AG04450 (cell line): ENCODE data around the gene PINK1. TPM values are rescaled to one million over a fixed set of nuclear protein-coding genes. Genes with fewer than 3 reads are reported as not detected.

Experiments used
- CTCF ChIA-PET: fragments of 300-600, 350-600 bp; formaldehyde crosslinking; extraction: SDS; loops from one replicate; lab custom pipeline; 2022; ENCODE audit warnings: antibody characterized with exemption, inconsistent platforms; lab: Charles Lee
- POLR2A ChIA-PET: fragments of 350-600 bp; formaldehyde crosslinking; extraction: SDS; loops from one replicate; lab custom pipeline; 2021; ENCODE audit warnings: antibody characterized with exemption, inconsistent platforms; lab: Yijun Ruan, JAX
- DNase-seq: peaks from one replicate; pipeline ENCODE4 v3.0.0-alpha.2; 2011; ENCODE audit warnings: low read depth, low spot score
- H3K27ac ChIP-seq: one replicate; pipeline ENCODE4 v1.5.1; 2012; ENCODE audit warnings: low read depth, low read length, control low read depth
- H3K27me3 ChIP-seq: one replicate; pipeline ENCODE4 v1.6.0; 2012; ENCODE audit warnings: low read length; ENCODE audit not compliant: control insufficient read depth, insufficient read depth
- H3K4me3 ChIP-seq: 2 replicates; pipeline ENCODE4 v1.5.1; 2011; ENCODE audit warnings: mild to moderate bottlenecking, low read depth, low read length, control low read depth
- H3K9me3 ChIP-seq: 2 replicates; pipeline ENCODE4 v1.5.1; 2012; ENCODE audit warnings: low read length; ENCODE audit not compliant: control insufficient read depth, insufficient read depth
- CTCF ChIP-seq: IDR thresholded peaks from 2 replicates; pipeline ENCODE4 v1.5.1; 2011; ENCODE audit warnings: low read depth, low read length, control low read depth, inconsistent platforms
- polyA plus RNA-seq: library from polyadenylated mRNA; depleted of rRNA; stranded (reverse); fragments of >200 nt; gene quantifications from 2 replicates; pipeline ENCODE4 v1.2.3, GENCODE V29; 2011

Gene PINK1
- polyA plus RNA-seq, 1 experiment, result 43.8 TPM

GRCh38 chr1:20636785-20637347 is 3.6 kb downstream of the PINK1 start:
- Histone ChIP-seq H3K9me3 (no peaks in the 10 kb centered on the region), H3K27me3 (no peaks in the 10 kb centered on the region), H3K4me3 (no peak overlapping the region), H3K27ac (no peak overlapping the region)
- DNase-seq, result no peak
- TF ChIP-seq CTCF, result no peak
- ChIA-PET CTCF (interaction anchor here (8.4 kb wide), 1 partner anchor 61 kb away, joined by 105 read pairs; no protein-coding TSS in a partner anchor), POLR2A (interaction anchor here (0.8 to 0.9 kb wide), 2 partner anchors 21 to 142 kb away, joined by 3 to 4 read pairs; no protein-coding TSS in a partner anchor)

- POLR2A ChIA-PET, result no interaction called here
- Histone ChIP-seq H3K9me3 (no peaks in the 10 kb centered on the region), H3K4me3 (no peak overlapping the region), H3K27ac (no peak overlapping the region), H3K27me3 (no peaks in the 10 kb centered on the region)
- TF ChIP-seq CTCF, result peak; percentile 84
- no peak for DNase-seq
- CTCF ChIA-PET, result interaction anchor here (2.0 to 5.6 kb wide), 3 partner anchors 9 to 117 kb away, joined by 13 to 48 read pairs (median 47); no protein-coding TSS in a partner anchor
These were observed 6.9 kb downstream of the PINK1 start for GRCh38 chr1:20640183-20640597.

- no peak for TF ChIP-seq CTCF
- H3K9me3 ChIP-seq, result no peaks in the 10 kb centered on the region
- no peak for DNase-seq
- ChIA-PET POLR2A (interaction anchor here (0.6 kb wide), 1 partner anchor 114 kb away, joined by 3 read pairs; no protein-coding TSS in a partner anchor), CTCF (interaction anchor here (0.5 to 5.6 kb wide), 6 partner anchors 8 to 128 kb away, joined by 3 to 48 read pairs (median 6); partner anchors contain the start of gene PINK1)
- H3K27ac ChIP-seq, result no peak overlapping the region
- H3K27me3 ChIP-seq, result no peaks in the 10 kb centered on the region
- H3K4me3 ChIP-seq, result no peak overlapping the region
These were observed 8.7 kb downstream of the PINK1 start for GRCh38 chr1:20641975-20642374.

- no peak for TF ChIP-seq CTCF
- CTCF ChIA-PET, result interaction anchor here (1.0 to 2.6 kb wide), 2 partner anchors 10 to 431 kb away, joined by 3 to 7 read pairs; partner anchors contain the start of gene PINK1
- Histone ChIP-seq H3K4me3 (no peak overlapping the region), H3K27ac (no peak overlapping the region), H3K9me3 (no peaks in the 10 kb centered on the region), H3K27me3 (no peaks in the 10 kb centered on the region)
- no peak for DNase-seq
- POLR2A ChIA-PET, result interaction anchor here (1.1 kb wide), 1 partner anchor 18 kb away, joined by 3 read pairs; the partner anchor contains the start of gene DDOST
These were observed 9.8 kb downstream of the PINK1 start for GRCh38 chr1:20643080-20643479.

GRCh38 chr1:20644416-20644815 is 11.2 kb downstream of the PINK1 start:
- no peak for DNase-seq

More at GRCh38 chr1:20644416-20644815, 11.2 kb downstream of the PINK1 start:
- H3K4me3 ChIP-seq, result no peak overlapping the region
- ChIA-PET POLR2A (no interaction called here), CTCF (no interaction called here)
- TF ChIP-seq CTCF, result no peak
- no peaks in the 10 kb centered on the region for H3K27me3 ChIP-seq
- no peaks in the 10 kb centered on the region for H3K9me3 ChIP-seq
- H3K27ac ChIP-seq, result no peak overlapping the region
